HL-60/S4 treated with retinoic acid at 250 ng/mL for 4 days and 3 days (cell line): ENCODE results near the gene ATP6V0E1.

Source experiments
- in situ Hi-C: fragments of 300-500 bp; cut with MboI; formaldehyde crosslinking; loops from 2 replicates; pipeline ENCODE4 v1.7.0; 2022; ENCODE audit warnings: low sequenced_read_pairs

ATP6V0E1 gene

GRCh38 chr5:172954751-172955159 lies 28.8 kb upstream of the ATP6V0E1 start:
- in situ Hi-C loops, result no loop called here

- in situ Hi-C loops, result no loop called here
Observed at GRCh38 chr5:172956228-172956627, 27.3 kb upstream of the ATP6V0E1 start.

GRCh38 chr5:172956936-172957335 lies 26.6 kb upstream of the ATP6V0E1 start:
- in situ Hi-C loops, result no loop called here

GRCh38 chr5:172957458-172957857 lies 26.1 kb upstream of the ATP6V0E1 start:
- in situ Hi-C loops, result no loop called here

GRCh38 chr5:172958331-172959046 lies 25.1 kb upstream of the ATP6V0E1 start:
- in situ Hi-C loops, result no loop called here

GRCh38 chr5:172959824-172960799 lies 23.5 kb upstream of the ATP6V0E1 start:
- in situ Hi-C loops, result no loop called here

- in situ Hi-C loops, result no loop called here
Observed at GRCh38 chr5:172969921-172970320, 13.7 kb upstream of the ATP6V0E1 start.

- in situ Hi-C loops, result no loop called here
Observed at GRCh38 chr5:172971482-172971881, 12.1 kb upstream of the ATP6V0E1 start.

- in situ Hi-C loops, result no loop called here
Observed at GRCh38 chr5:172972552-172972951, 11.0 kb upstream of the ATP6V0E1 start.

GRCh38 chr5:172973127-172973916 lies 10.2 kb upstream of the ATP6V0E1 start:
- in situ Hi-C loops, result no loop called here

GRCh38 chr5:172973931-172974330 lies 9.6 kb upstream of the ATP6V0E1 start:
- in situ Hi-C loops, result no loop called here

GRCh38 chr5:172975289-172975688 lies 8.3 kb upstream of the ATP6V0E1 start:
- in situ Hi-C loops, result no loop called here

GRCh38 chr5:172979778-172980177 lies 3.8 kb upstream of the ATP6V0E1 start:
- in situ Hi-C loops, result no loop called here

- in situ Hi-C loops, result no loop called here
Observed at GRCh38 chr5:172981931-172982330, 1.6 kb upstream of the ATP6V0E1 start.

- in situ Hi-C loops, result no loop called here
Observed at GRCh38 chr5:172984244-172984953, 828 bp downstream of the ATP6V0E1 start.

GRCh38 chr5:172985596-172985995 lies 2.0 kb downstream of the ATP6V0E1 start:
- in situ Hi-C loops, result no loop called here

GRCh38 chr5:172988276-172988675 lies 4.7 kb downstream of the ATP6V0E1 start:
- in situ Hi-C loops, result no loop called here

GRCh38 chr5:172990776-172991175 lies 7.2 kb downstream of the ATP6V0E1 start:
- in situ Hi-C loops, result no loop called here

- in situ Hi-C loops, result no loop called here
Observed at GRCh38 chr5:172994405-172994804, 10.8 kb downstream of the ATP6V0E1 start.

GRCh38 chr5:172999372-172999973 lies 15.9 kb downstream of the ATP6V0E1 start:
- in situ Hi-C loops, result no loop called here
